SK-N-SH (cell line): Measurements from ENCODE around the gene AKT1S1. TPM values are rescaled to one million over a fixed set of nuclear protein-coding genes. Genes with fewer than 3 reads are reported as not detected.

Experiments used
- CTCF ChIA-PET: fragments of 300-600, 350-600 bp; formaldehyde crosslinking; extraction: SDS; loops from one replicate; lab custom pipeline; 2021; lab: Yijun Ruan, JAX
- POLR2A ChIA-PET: fragments of 350-600 bp; sonication (Branson Sonifier 250); formaldehyde crosslinking; extraction: SDS; loops from one replicate; lab custom pipeline; 2020; ENCODE audit warnings: antibody characterized with exemption, inconsistent platforms; lab: Yijun Ruan, JAX
- DNase-seq: peaks from one replicate; pipeline ENCODE4 v3.0.0; 2012
- H2AFZ ChIP-seq: fragments of 200-600 bp; sonication (generic); 2 replicates; pipeline ENCODE4 v1.8.1; 2016; ENCODE audit warnings: antibody characterized with exemption, mild to moderate bottlenecking, low read depth
- H3F3A ChIP-seq: fragments of 200-600 bp; sonication (generic); replicated peaks from 2 replicates; pipeline ENCODE3; 2016; ENCODE audit warnings: antibody characterized with exemption, mild to moderate bottlenecking; ENCODE audit not compliant: insufficient read depth
- H3K27ac ChIP-seq, 2 experiments: fragments of 200-500 bp in 1 of 2; fragments of 200-600 bp in 1 of 2; sonication (Bioruptor generic) in 1 of 2; sonication (generic), shearing (Covaris generic) in 1 of 2; 2 replicates each; pipeline versions ENCODE4 v1.5.1 to v1.6.1; 2014 to 2016; ENCODE audit warnings: low read depth in 2 of 2, inconsistent platforms in 1 of 2, low read length in 1 of 2, mild to moderate bottlenecking in 1 of 2, mixed read lengths in 1 of 2
- H3K27me3 ChIP-seq: fragments of 200-600 bp; sonication (generic), shearing (Covaris generic); 2 replicates; pipeline ENCODE4 v1.6.1; 2016; ENCODE audit warnings: mixed run types; ENCODE audit not compliant: insufficient read depth
- H3K36me3 ChIP-seq, 2 experiments: fragments of 200-500 bp in 1 of 2; fragments of 200-600 bp in 1 of 2; sonication (Bioruptor generic) in 1 of 2; sonication (generic) in 1 of 2; replicated peaks in 1 of 2; 2 replicates each; pipeline versions ENCODE3 to v1.5.1; 2014 to 2016; ENCODE audit warnings: low read length in 1 of 2, mild to moderate bottlenecking in 1 of 2; ENCODE audit not compliant: insufficient read depth in 2 of 2, control insufficient read depth in 1 of 2
- H3K4me1 ChIP-seq, 2 experiments: fragments of 200-500 bp in 1 of 2; fragments of 200-600 bp in 1 of 2; sonication (Bioruptor generic) in 1 of 2; sonication (generic), shearing (Covaris generic) in 1 of 2; 2 replicates each; pipeline versions ENCODE4 v1.5.1 to v1.6.1; 2014 to 2016; ENCODE audit warnings: low read depth in 1 of 2, low read length in 1 of 2, mixed run types in 1 of 2; ENCODE audit not compliant: insufficient read depth in 2 of 2, control insufficient read depth in 1 of 2
- H3K4me2 ChIP-seq: fragments of 200-600 bp; sonication (generic), shearing (Covaris generic); 2 replicates; pipeline ENCODE4 v1.6.1; 2017; ENCODE audit warnings: mixed run types
- H3K4me3 ChIP-seq, 2 experiments: fragments of 200-500 bp in 1 of 2; fragments of 200-600 bp in 1 of 2; sonication (Bioruptor generic) in 1 of 2; sonication (generic), shearing (Covaris generic) in 1 of 2; 2 replicates each; pipeline versions ENCODE4 v1.5.1 to v1.8.1; 2014 to 2016; ENCODE audit warnings: low read depth in 2 of 2, inconsistent platforms in 1 of 2, low read length in 1 of 2, mild to moderate bottlenecking in 1 of 2, mixed read lengths in 1 of 2, moderate library complexity in 1 of 2
- H3K79me2 ChIP-seq: fragments of 200-600 bp; sonication (generic); 2 replicates; pipeline ENCODE4 v1.8.1; 2017; ENCODE audit warnings: mild to moderate bottlenecking; ENCODE audit not compliant: insufficient read depth
- H3K9ac ChIP-seq: fragments of 200-600 bp; sonication (generic); 2 replicates; pipeline ENCODE4 v1.6.1; 2017; ENCODE audit warnings: mixed run types
- H3K9me2 ChIP-seq: fragments of 200-600 bp; sonication (generic); 2 replicates; pipeline ENCODE4 v1.6.1; 2017; ENCODE audit warnings: mixed run types
- H3K9me3 ChIP-seq: fragments of 200-600 bp; sonication (generic); 2 replicates; pipeline ENCODE4 v1.6.1; 2017; ENCODE audit warnings: mixed run types, mild to moderate bottlenecking, moderate library complexity
- H4K20me1 ChIP-seq: fragments of 200-600 bp; sonication (generic); 2 replicates; pipeline ENCODE4 v1.6.1; 2017; ENCODE audit warnings: mild to moderate bottlenecking, mixed run types; ENCODE audit not compliant: insufficient read depth
- CHD2 ChIP-seq: fragments of 150-350 bp; IDR thresholded peaks from 2 replicates; pipeline ENCODE4 v1.6.1; 2018; ENCODE audit warnings: low read length; ENCODE audit not compliant: partially characterized antibody
- ELF1 ChIP-seq: IDR thresholded peaks from 2 replicates; pipeline ENCODE4 v1.4.0; 2012
- FOSL2 ChIP-seq: IDR thresholded peaks from 2 replicates; pipeline ENCODE4 v1.4.0; 2012; ENCODE audit warnings: low read depth, mild to moderate bottlenecking, moderate library complexity, borderline replicate concordance
- FOXJ3 ChIP-seq: sonication (generic); formaldehyde crosslinking; IDR thresholded peaks from 2 replicates; pipeline ENCODE4 v1.5.1; 2020; ENCODE audit warnings: mild to moderate bottlenecking, missing genetic modification reagents
- GABPA ChIP-seq: IDR thresholded peaks from 2 replicates; pipeline ENCODE4 v1.4.0; 2012; ENCODE audit warnings: low read depth, mild to moderate bottlenecking
- GATA2 ChIP-seq: sonication (generic); formaldehyde crosslinking; IDR thresholded peaks from 2 replicates; pipeline ENCODE4 v1.5.0; 2020; ENCODE audit warnings: mild to moderate bottlenecking, missing genetic modification reagents
- JUND ChIP-seq: IDR thresholded peaks from 2 replicates; pipeline ENCODE4 v1.4.0; 2012
- MEF2A ChIP-seq: IDR thresholded peaks from 2 replicates; pipeline ENCODE4 v1.4.0; 2012; ENCODE audit warnings: low read depth, borderline replicate concordance
- MXI1 ChIP-seq: IDR thresholded peaks from 2 replicates; pipeline ENCODE4 v1.6.1; 2012; ENCODE audit warnings: mild to moderate bottlenecking, low read depth, low read length, improper control_type of control experiment
- NFIC ChIP-seq: IDR thresholded peaks from 2 replicates; pipeline ENCODE4 v1.4.0; 2012; ENCODE audit warnings: borderline replicate concordance
- NRF1 ChIP-seq: IDR thresholded peaks from 2 replicates; pipeline ENCODE4 v1.6.1; 2012; ENCODE audit warnings: low read depth, mild to moderate bottlenecking, low read length
- POLR2AphosphoS5 ChIP-seq: IDR thresholded peaks from 2 replicates; pipeline ENCODE4 v1.6.1; 2012; ENCODE audit warnings: low read depth, low read length
- RCOR1 ChIP-seq: fragments of 150-350 bp; IDR thresholded peaks from 2 replicates; pipeline ENCODE4 v1.6.1; 2017; ENCODE audit warnings: antibody characterized with exemption, low read length
- RFX5 ChIP-seq: IDR thresholded peaks from 2 replicates; pipeline ENCODE4 v1.6.1; 2012; ENCODE audit warnings: mild to moderate bottlenecking, improper control_type of control experiment, low read length
- SIN3A ChIP-seq: IDR thresholded peaks from 2 replicates; pipeline ENCODE4 v1.6.1; 2012; ENCODE audit warnings: low read depth, mild to moderate bottlenecking, low read length, moderate library complexity, borderline replicate concordance
- SMC3 ChIP-seq: IDR thresholded peaks from 2 replicates; pipeline ENCODE4 v1.6.1; 2012; ENCODE audit warnings: low read depth, low read length, improper control_type of control experiment
- TEAD4 ChIP-seq: IDR thresholded peaks from 2 replicates; pipeline ENCODE4 v1.4.0; 2012; ENCODE audit warnings: mild to moderate bottlenecking, borderline replicate concordance; ENCODE audit not compliant: insufficient read depth
- YY1 ChIP-seq: IDR thresholded peaks from 2 replicates; pipeline ENCODE4 v1.4.0; 2012; ENCODE audit warnings: low read depth, mild to moderate bottlenecking
- WGBS: methylation state at CpG from one replicate; pipeline ENCODE4 v1.1.6; 2017; ENCODE audit warnings: low lambda C conversion rate; 5-methylcytosine and 5-hydroxymethylcytosine counted together
- polyA plus RNA-seq, 3 experiments: library from polyadenylated mRNA; depleted of rRNA; stranded (reverse); fragments of >200 nt; gene quantifications; 2 replicates each; pipeline ENCODE4 v1.2.3, GENCODE V29; 2012
- TF ChIP-seq, protein P1 (sequence below): fragments of 150-350 bp; IDR thresholded peaks from 2 replicates; pipeline ENCODE4 v1.6.1; 2017; ENCODE audit warnings: antibody characterized with exemption, low read length, low read depth, borderline replicate concordance
- TF ChIP-seq, protein P2 (sequence below): fragments of 200-600 bp; sonication (generic); IDR thresholded peaks from 2 replicates; pipeline ENCODE4 v1.6.1; 2017; ENCODE audit warnings: antibody characterized with exemption, mild to moderate bottlenecking, moderate library complexity
- TF ChIP-seq, protein P3 (sequence below): IDR thresholded peaks from 2 replicates; pipeline ENCODE4 v1.4.0; 2012; ENCODE audit warnings: low read depth, borderline replicate concordance
- TF ChIP-seq, protein P4 (sequence below): IDR thresholded peaks from 2 replicates; pipeline ENCODE4 v1.4.0; 2012; ENCODE audit warnings: low read depth, borderline replicate concordance

The AKT1S1 gene
- polyA plus RNA-seq, 1 of the 3 experiments (the other 2 are of a cell fraction), result 63.7 TPM

DNA sequence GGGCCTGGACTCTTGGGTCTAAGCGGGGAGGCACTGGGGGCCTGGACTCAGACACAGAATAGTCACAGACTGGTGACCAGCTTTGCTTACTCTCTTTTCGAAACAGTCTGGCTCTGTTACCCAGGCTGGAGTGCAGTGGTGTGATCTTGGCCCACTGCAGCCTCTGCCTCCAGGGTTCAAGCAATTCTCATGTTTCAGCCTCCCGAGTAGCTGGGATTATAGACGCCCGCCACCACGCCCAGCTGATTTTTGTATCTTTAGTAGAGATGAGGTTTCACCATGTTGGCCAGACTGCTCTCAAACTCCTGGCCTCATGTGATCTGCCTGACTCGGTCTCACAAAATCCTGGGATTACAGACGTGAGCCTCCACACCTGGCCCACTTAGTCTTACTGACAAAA is 48.0 kb downstream of the AKT1S1 start:
- no peaks in the 10 kb centered on the region for H3K4me1 ChIP-seq
- H3K9me3 ChIP-seq, result no peaks in the 10 kb centered on the region
- peaks cover 28% of the 10 kb centered on the region; the same call in 1 of the 2 replicates for H3K79me2 ChIP-seq
- H2AFZ ChIP-seq, result no peak overlapping the region
- H3K4me2 ChIP-seq, result no peak overlapping the region
- no peak overlapping the region for H3K9ac ChIP-seq
- WGBS, result 95% methylated on average over 8 of the region's 8 CpGs
- no peaks in the 10 kb centered on the region for H3K27me3 ChIP-seq
- no peaks in the 10 kb centered on the region for H3F3A ChIP-seq
- DNase-seq, result no peak
- ChIA-PET CTCF (no interaction called here), POLR2A (interaction anchor here (1.1 kb wide), 1 partner anchor 21 kb away, joined by 4 read pairs; no protein-coding TSS in a partner anchor)
- H4K20me1 ChIP-seq, result 0 out of 2 replicates have a peak, but pooled peaks cover 8% of the 10 kb centered on the region
- H3K4me3 ChIP-seq, result no peak overlapping the region
- H3K27ac ChIP-seq, result no peak overlapping the region
- no peaks in the 10 kb centered on the region for H3K9me2 ChIP-seq
- TF ChIP-seq, protein P1, sequence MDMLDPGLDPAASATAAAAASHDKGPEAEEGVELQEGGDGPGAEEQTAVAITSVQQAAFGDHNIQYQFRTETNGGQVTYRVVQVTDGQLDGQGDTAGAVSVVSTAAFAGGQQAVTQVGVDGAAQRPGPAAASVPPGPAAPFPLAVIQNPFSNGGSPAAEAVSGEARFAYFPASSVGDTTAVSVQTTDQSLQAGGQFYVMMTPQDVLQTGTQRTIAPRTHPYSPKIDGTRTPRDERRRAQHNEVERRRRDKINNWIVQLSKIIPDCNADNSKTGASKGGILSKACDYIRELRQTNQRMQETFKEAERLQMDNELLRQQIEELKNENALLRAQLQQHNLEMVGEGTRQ, result no peak
- TF ChIP-seq, protein P2, sequence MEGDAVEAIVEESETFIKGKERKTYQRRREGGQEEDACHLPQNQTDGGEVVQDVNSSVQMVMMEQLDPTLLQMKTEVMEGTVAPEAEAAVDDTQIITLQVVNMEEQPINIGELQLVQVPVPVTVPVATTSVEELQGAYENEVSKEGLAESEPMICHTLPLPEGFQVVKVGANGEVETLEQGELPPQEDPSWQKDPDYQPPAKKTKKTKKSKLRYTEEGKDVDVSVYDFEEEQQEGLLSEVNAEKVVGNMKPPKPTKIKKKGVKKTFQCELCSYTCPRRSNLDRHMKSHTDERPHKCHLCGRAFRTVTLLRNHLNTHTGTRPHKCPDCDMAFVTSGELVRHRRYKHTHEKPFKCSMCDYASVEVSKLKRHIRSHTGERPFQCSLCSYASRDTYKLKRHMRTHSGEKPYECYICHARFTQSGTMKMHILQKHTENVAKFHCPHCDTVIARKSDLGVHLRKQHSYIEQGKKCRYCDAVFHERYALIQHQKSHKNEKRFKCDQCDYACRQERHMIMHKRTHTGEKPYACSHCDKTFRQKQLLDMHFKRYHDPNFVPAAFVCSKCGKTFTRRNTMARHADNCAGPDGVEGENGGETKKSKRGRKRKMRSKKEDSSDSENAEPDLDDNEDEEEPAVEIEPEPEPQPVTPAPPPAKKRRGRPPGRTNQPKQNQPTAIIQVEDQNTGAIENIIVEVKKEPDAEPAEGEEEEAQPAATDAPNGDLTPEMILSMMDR, result no peak
- TF ChIP-seq FOSL2 (no peak), SIN3A (no peak), JUND (no peak), RFX5 (no peak), ELF1 (no peak), GABPA (no peak)
- TF ChIP-seq, protein P3, sequence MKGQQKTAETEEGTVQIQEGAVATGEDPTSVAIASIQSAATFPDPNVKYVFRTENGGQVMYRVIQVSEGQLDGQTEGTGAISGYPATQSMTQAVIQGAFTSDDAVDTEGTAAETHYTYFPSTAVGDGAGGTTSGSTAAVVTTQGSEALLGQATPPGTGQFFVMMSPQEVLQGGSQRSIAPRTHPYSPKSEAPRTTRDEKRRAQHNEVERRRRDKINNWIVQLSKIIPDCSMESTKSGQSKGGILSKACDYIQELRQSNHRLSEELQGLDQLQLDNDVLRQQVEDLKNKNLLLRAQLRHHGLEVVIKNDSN, result no peak
- TF ChIP-seq, protein P4, sequence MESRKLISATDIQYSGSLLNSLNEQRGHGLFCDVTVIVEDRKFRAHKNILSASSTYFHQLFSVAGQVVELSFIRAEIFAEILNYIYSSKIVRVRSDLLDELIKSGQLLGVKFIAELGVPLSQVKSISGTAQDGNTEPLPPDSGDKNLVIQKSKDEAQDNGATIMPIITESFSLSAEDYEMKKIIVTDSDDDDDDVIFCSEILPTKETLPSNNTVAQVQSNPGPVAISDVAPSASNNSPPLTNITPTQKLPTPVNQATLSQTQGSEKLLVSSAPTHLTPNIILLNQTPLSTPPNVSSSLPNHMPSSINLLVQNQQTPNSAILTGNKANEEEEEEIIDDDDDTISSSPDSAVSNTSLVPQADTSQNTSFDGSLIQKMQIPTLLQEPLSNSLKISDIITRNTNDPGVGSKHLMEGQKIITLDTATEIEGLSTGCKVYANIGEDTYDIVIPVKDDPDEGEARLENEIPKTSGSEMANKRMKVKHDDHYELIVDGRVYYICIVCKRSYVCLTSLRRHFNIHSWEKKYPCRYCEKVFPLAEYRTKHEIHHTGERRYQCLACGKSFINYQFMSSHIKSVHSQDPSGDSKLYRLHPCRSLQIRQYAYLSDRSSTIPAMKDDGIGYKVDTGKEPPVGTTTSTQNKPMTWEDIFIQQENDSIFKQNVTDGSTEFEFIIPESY, result no peak
- peaks cover 0 to 30% of the 10 kb centered on the region in 2 experiments for H3K36me3 ChIP-seq

DNA sequence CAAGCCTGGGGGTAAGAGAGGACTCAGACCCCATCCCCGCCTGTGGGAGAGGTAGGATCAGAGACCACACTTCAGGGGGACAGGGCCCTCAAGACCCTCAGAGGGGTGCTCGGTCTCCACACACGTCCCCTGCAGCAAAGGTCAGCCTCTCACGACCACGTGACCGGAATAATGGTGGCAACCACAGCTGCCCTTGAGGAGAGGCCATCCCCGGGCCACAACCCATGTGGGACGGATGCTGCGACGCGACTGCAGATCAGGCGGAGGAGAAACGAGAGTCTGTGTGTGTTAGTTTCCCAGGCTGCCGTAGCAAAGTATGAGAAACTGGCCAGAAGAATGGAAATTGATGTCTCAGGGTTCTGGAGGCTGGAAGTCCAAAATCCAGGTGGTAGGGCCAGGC is 50.1 kb downstream of the AKT1S1 start:
- WGBS, result 95% methylated on average over 12 of the region's 14 CpGs
- H3K9me2 ChIP-seq, result no peaks in the 10 kb centered on the region
- no peak overlapping the region for H3K27ac ChIP-seq
- H2AFZ ChIP-seq, result no peak overlapping the region
- H4K20me1 ChIP-seq, result 0 out of 2 replicates have a peak, but pooled peaks cover 8% of the 10 kb centered on the region
- no peak overlapping the region for H3K9ac ChIP-seq
- H3K4me1 ChIP-seq, result no peaks in the 10 kb centered on the region
- no peak for TF ChIP-seq CHD2
- TF ChIP-seq TEAD4, result no peak
- TF ChIP-seq MXI1, result no peak
- TF ChIP-seq RCOR1, result no peak
- TF ChIP-seq, protein P4, result no peak
- no peak for TF ChIP-seq NFIC
- TF ChIP-seq YY1, result no peak
- TF ChIP-seq GATA2 (CRISPR knock-in tag), result no peak
- no peak for TF ChIP-seq GABPA
- TF ChIP-seq FOXJ3, result no peak
- TF ChIP-seq SIN3A, result no peak
- no peak for TF ChIP-seq MEF2A
- no peak for TF ChIP-seq SMC3
- TF ChIP-seq NRF1, result no peak
- no peak for TF ChIP-seq POLR2AphosphoS5
- peaks cover 50% of the 10 kb centered on the region for H3K79me2 ChIP-seq
- no peak overlapping the region for H3K4me3 ChIP-seq
- no peaks in the 10 kb centered on the region for H3K27me3 ChIP-seq
- no peaks in the 10 kb centered on the region for H3K9me3 ChIP-seq
- peaks cover 0 to 19% of the 10 kb centered on the region in 2 experiments for H3K36me3 ChIP-seq
- H3K4me2 ChIP-seq, result no peak overlapping the region
- no peak for DNase-seq
- H3F3A ChIP-seq, result no peaks in the 10 kb centered on the region
- ChIA-PET POLR2A (no interaction called here), CTCF (no interaction called here)
